Spleen (tissue), 7 donors: ENCODE data around the gene LRRC26.

Experiments
- POLR2A ChIP-seq, 3 donors: fragments of 450-650 bp; IDR thresholded peaks; one replicate each; pipeline ENCODE4 v1.5.1; 2017; ENCODE audit warnings: antibody characterized with exemption in 3 of 3, mild to moderate bottlenecking in 1 of 3
- TF ChIP-seq, protein P1 (sequence below), 11 experiments: fragments of 200-600 bp in 7 of 11; fragments of 450-650 bp in 4 of 11; sonication (generic) in 4 of 11; IDR thresholded peaks in 8 of 11; conservative IDR thresholded peaks in 3 of 11; 1 replicate in 7 of 11; 2 replicates in 4 of 11; pipeline versions ENCODE4 v1.4.0 to v1.8.0; 2016 to 2021; ENCODE audit warnings: antibody characterized with exemption in 11 of 11, inconsistent platforms in 4 of 11, mild to moderate bottlenecking in 1 of 11
- donor health status: DM: no; HTN: no; CAD: no; lungs with moderate emphysema.
- donor health status: DM: no; HTN: no; CAD: no.
- donor health status: DM: no; HTN: no; CAD: no.

DNA sequence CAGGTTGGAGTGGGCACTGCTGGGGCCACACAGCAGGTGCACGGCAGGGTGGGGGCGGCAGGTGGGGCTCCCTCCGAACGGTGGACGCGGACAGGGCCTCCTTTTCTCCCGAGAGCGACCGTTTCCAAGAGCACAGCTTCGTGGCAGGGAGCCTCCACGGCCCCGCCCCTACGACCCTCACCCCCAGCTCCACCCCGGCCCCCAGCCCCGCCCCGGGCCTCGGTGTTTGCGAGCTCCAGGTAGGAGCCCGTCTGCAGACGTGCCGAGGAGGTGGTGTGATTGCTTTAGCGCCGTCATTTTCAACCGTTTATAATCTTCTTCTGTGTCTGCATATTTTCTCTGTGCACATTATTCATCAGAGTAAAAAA is 22.1 kb downstream of the LRRC26 start:
- TF ChIP-seq, protein P1, sequence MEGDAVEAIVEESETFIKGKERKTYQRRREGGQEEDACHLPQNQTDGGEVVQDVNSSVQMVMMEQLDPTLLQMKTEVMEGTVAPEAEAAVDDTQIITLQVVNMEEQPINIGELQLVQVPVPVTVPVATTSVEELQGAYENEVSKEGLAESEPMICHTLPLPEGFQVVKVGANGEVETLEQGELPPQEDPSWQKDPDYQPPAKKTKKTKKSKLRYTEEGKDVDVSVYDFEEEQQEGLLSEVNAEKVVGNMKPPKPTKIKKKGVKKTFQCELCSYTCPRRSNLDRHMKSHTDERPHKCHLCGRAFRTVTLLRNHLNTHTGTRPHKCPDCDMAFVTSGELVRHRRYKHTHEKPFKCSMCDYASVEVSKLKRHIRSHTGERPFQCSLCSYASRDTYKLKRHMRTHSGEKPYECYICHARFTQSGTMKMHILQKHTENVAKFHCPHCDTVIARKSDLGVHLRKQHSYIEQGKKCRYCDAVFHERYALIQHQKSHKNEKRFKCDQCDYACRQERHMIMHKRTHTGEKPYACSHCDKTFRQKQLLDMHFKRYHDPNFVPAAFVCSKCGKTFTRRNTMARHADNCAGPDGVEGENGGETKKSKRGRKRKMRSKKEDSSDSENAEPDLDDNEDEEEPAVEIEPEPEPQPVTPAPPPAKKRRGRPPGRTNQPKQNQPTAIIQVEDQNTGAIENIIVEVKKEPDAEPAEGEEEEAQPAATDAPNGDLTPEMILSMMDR (IDR thresholded peaks at IDR 0.05 in 8 of 11, conservative IDR thresholded peaks at IDR 0.05 in 3 of 11) = no peak
- no peak for TF ChIP-seq POLR2A (IDR thresholded peaks at IDR 0.05)
